Measurements from ENCODE around the gene CDR2L.
"Not testable (repeated sequence)": the region's sequence is repeated elsewhere in the genome, so short reads cannot be mapped to it uniquely, and the experiment has no call there.

Gene CDR2L

GRCh38 chr17:74968361-74968780, 19.1 kb upstream of the CDR2L start:
- no peaks in the 10 kb centered on the region for H3K36me3 ChIP-seq
- TF ChIP-seq CTCF (IDR thresholded peaks at IDR 0.05) = no peak

GRCh38 chr17:74969501-74969900, 17.9 kb upstream of the CDR2L start:
- H3K27ac ChIP-seq; H3K4me3 ChIP-seq (ENCODE audit: low read depth in 1 of 2, low read length in 1 of 2); H3K36me3 ChIP-seq; H3K9me3 ChIP-seq: not testable (repeated sequence)
- peaks cover 3 to 15% of the 10 kb centered on the region in 2 experiments for H3K4me1 ChIP-seq (ENCODE audit: control insufficient read depth in 1 of 2, insufficient read depth in 1 of 2, low read depth in 1 of 2, low read length in 1 of 2)
- peaks cover 66% of the 10 kb centered on the region for H3K27me3 ChIP-seq

More at GRCh38 chr17:74968361-74968780, 19.1 kb upstream of the CDR2L start:
- Histone ChIP-seq H3K27ac (no peak overlapping the region), H3K4me1 (ENCODE audit: control insufficient read depth in 1 of 2, insufficient read depth in 1 of 2, low read depth in 1 of 2, low read length in 1 of 2) (peaks cover 3 to 15% of the 10 kb centered on the region in 2 experiments), H3K9me3 (no peaks in the 10 kb centered on the region), H3K27me3 (peaks cover 62% of the 10 kb centered on the region), H3K4me3 (ENCODE audit: low read depth in 1 of 2, low read length in 1 of 2) (no peak overlapping the region)

- Histone ChIP-seq H3K27me3 (peaks cover 66% of the 10 kb centered on the region), H3K9me3 (no peaks in the 10 kb centered on the region), H3K4me3 (ENCODE audit: low read depth in 1 of 2, low read length in 1 of 2) (no peak overlapping the region)
Measured at GRCh38 chr17:74970395-74970794, 17.0 kb upstream of the CDR2L start.

GRCh38 chr17:74971069-74971841, 16.2 kb upstream of the CDR2L start:
- peaks cover 3 to 15% of the 10 kb centered on the region in 2 experiments for H3K4me1 ChIP-seq (ENCODE audit: control insufficient read depth in 1 of 2, insufficient read depth in 1 of 2, low read depth in 1 of 2, low read length in 1 of 2)
- H3K27me3 ChIP-seq = peaks cover 73% of the 10 kb centered on the region
- TF ChIP-seq CTCF (IDR thresholded peaks at IDR 0.05) = no peak
- no peaks in the 10 kb centered on the region for H3K36me3 ChIP-seq
- H3K27ac ChIP-seq = no peak overlapping the region
- no peaks in the 10 kb centered on the region for H3K9me3 ChIP-seq
- no peak overlapping the region for H3K4me3 ChIP-seq (ENCODE audit: low read depth in 1 of 2, low read length in 1 of 2)

More at GRCh38 chr17:74970395-74970794, 17.0 kb upstream of the CDR2L start:
- peaks cover 3 to 15% of the 10 kb centered on the region in 2 experiments for H3K4me1 ChIP-seq (ENCODE audit: control insufficient read depth in 1 of 2, insufficient read depth in 1 of 2, low read depth in 1 of 2, low read length in 1 of 2)
- H3K27ac ChIP-seq = no peak overlapping the region
- no peak for TF ChIP-seq CTCF (IDR thresholded peaks at IDR 0.05)
- no peaks in the 10 kb centered on the region for H3K36me3 ChIP-seq

- no peaks in the 10 kb centered on the region for H3K9me3 ChIP-seq
- H3K27ac ChIP-seq = no peak overlapping the region
- no peaks in the 10 kb centered on the region for H3K36me3 ChIP-seq
- TF ChIP-seq CTCF (IDR thresholded peaks at IDR 0.05) = no peak
- peaks cover 3 to 15% of the 10 kb centered on the region in 2 experiments for H3K4me1 ChIP-seq (ENCODE audit: control insufficient read depth in 1 of 2, insufficient read depth in 1 of 2, low read depth in 1 of 2, low read length in 1 of 2)
- peak overlapping the region in 1 of 2 experiments; percentile 56 for H3K4me3 ChIP-seq (ENCODE audit: low read depth in 1 of 2, low read length in 1 of 2)
- H3K27me3 ChIP-seq = peaks cover 74% of the 10 kb centered on the region
Measured at GRCh38 chr17:74971842-74972106, 15.7 kb upstream of the CDR2L start.

- Histone ChIP-seq H3K27ac (no peak within 1 kb of the TSS), H3K36me3 (no peaks in the 10 kb centered on the region), H3K4me1 (ENCODE audit: control insufficient read depth in 1 of 2, insufficient read depth in 1 of 2, low read depth in 1 of 2, low read length in 1 of 2) (peaks cover 3 to 15% of the 10 kb centered on the region in 2 experiments), H3K4me3 (ENCODE audit: low read depth in 1 of 2, low read length in 1 of 2) (peak within 1 kb of the TSS; percentile 20 to 56), H3K27me3 (peaks cover 77% of the 10 kb centered on the region), H3K9me3 (no peaks in the 10 kb centered on the region)
- TF ChIP-seq CTCF (IDR thresholded peaks at IDR 0.05) = no peak
Measured at GRCh38 chr17:74972107-74972972, 15.1 kb upstream of the CDR2L start, which contains the start of gene HID1. Gene HID1, minus strand, starts transcription at chr17:74972759. Its CDS starts 103 bp downstream, at chr17:74972656.

Data from neutrophil (primary cell).